CD4-positive, alpha-beta T cell treated with Interleukin-17A for 1 hour (primary cell): Measurements from ENCODE around the gene LGR6.
A peak's percentile ranks its signal among the peaks of the same experiment; 100 is the strongest.
"Not testable (repeated sequence)": the region's sequence is repeated elsewhere in the genome, so short reads cannot be mapped to it uniquely, and the experiment has no call there.

ENCODE experiments used
- DNase-seq: peaks from one replicate; pipeline ENCODE4 v3.0.0-alpha.2; 2020

LGR6 gene

DNA sequence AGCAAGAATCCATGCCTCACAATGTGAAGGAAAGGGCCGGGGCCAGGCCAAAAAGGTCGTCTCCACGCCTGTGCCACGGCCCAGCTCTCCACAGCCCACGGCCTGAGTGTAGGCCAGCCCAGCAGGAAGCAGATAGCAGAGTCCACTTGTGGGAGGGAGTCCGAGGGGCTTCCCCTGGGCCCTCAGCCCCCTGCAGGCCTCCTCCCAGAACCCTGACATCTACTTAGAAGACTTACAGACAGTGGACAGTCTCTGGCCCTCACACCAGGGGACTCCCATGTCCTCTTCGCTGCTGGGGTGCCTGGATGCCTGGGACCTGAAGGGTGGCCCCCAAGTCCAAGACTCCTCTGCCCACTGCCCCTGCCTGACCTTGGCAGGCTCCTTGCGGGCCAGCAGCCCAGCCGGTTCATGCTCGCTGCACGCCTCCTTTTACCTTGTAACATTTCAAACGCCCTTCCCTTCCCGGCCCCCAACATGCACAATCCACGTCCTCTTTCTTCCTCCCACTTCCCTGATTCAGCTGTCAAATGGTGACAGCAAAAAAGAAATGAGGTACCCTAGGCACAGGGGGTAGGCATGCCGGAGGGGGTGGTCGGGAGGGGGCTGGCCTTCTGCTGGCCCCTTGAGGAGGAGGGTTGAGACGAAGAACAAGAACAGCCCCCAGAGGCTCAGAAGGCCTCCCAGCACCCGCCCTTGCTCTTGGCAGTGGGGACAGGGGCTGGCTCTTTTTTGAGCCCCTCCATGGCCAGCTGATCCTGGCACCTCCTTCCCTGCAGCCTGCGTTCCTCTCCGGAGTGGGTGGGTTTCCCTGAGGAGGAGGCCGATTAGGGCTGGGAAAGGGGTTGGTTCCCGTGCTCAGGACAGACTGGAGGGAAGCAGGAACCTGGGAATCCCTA is 32.2 kb upstream of the LGR6 start:
- DNase-seq: no peak

DNA sequence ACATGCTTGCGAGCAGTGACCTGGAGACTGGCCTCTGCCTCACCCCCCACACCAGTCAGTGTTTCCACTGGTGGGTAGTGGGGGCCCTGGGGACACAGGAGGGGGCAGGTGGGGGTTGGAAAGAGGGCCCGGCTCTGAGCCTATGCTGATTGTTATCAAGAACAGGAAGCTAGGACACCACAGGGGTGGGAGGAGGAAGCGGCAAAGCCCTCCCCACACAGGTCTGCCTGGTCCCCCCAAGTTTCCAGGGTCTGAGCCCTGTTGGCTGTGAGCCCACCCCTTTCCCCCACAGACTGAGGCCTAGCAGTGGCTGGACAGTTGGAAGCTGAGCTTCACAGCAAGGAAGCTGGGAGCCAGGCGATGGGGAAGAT is 31.6 kb upstream of the LGR6 start:
- DNase-seq: peak; percentile 69

DNA sequence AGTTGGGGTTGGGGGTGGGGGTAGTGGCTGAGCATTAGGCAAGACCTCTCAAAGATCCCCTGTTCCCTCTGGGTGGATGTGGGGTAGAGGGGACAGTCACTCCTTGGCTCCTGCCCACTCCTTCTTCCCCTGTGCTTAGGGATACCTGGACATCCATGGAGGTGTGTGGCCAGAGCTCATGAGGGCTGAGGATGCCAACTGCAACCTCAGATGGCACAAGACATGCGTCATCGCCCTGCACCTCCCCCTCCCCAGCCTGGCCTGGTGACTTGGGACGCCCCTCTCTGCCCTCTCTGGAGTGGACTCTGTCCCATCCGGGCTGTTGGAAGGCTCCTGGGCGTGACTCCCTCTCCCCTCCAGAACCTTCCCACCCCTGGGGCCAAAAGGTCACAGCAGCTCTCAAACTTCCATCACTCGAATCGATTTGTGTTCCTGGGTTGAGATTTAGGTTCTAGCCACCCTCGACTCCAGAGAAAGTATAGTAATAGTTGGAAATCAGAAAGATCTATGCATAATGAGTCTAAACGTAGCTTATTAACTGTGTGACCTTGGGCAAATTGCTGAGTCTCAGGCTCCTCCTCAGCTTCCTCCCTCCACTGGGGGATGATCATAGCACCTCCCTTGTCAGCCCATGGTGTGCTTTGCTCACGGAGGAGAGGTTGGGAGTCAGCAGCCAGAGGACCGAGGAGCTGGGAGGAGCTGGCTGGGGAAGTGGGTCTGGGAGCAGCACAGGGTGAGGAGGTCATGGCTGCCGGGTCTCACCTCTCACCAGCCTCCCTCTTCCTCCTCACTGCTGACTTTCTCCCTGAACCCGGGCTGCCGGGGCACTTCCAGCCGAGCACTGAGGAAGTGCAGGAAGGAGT is 30.9 kb upstream of the LGR6 start:
- DNase-seq: peak; percentile 48

DNA sequence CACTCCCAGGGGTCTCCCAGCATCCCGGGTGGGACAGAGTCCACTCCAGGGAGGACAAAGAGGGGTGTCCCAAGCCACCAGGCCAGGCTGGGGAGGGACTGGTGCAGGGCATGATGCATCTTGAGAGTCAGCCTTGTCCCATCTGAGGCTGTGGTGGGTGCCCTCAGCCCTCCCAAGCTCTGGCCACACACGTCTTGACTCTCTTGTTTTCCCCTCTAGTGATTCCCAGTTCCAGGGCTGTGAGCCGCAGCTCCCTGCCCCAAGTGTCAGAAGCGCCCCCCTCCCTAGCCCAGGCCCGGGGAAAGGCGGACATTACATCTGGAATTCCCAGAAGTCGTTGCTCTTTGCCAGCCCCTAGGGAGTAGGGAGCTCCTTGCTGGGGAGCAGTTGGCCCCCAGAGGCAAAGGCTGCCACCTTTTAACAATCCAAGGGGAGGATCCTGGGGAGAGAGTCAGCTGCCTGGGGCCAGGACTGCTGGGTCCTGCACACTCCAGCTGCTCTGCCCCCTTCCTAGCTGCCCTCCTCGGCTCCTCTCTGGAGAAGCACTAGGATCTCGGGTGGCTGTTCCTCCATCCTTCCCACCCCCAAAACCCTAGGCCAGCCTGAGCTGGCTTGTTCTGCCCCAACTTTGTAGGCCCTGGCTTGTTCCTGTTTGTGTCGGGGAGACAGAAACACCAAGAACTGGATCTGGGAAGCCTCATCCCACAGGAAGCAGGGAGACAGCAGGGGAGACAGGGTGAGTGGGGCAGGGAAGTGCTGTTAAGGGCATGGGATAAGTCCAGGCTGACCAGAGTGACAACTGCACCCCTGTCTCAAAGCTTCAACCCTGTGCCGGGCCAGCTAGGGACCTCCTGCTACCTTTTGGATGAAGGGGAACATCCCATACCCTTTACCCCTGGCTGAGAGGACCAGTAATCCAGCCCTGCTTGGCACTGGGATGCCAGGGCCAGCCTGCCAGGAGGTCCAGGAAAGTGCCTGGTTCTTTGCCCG is 30.0 kb upstream of the LGR6 start:
- DNase-seq: no peak

DNA sequence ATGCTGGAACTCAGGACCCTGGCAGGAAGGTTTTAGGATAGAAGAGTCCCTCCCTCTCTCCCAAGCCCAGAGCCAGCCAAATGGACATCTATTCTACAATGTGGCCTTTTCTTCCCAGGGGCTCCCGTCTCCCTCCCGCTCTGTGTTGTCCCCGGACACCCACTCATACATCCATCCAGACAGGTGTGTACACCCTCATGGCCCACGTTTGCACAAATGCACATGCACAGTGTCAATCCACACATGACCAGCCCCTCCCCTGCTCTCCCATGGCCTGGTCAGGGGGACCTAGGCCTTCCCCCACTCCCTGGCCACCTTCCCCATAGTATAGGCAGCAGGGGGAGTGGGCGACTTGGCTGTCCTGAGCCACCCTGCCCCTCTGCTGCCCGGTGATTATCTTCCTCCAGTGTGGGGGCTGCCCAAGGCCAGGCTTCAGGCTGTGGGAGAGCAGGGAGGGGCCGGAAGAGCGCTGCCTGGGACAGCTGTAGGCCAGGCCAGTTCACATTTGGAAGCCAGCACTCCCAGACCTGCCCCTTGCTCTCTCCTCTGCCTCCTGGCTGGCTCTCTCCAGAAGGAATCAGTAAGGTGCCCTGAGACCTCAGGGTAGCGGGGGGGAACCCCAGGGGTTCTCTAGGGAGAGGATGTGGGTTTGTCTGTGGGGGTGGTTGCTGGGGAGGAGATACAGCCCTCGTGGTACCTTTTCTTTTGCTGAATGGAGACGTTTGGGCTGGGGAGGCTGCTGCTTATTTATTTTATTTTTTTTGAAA is 29.1 kb upstream of the LGR6 start:
- peak; percentile 86 for DNase-seq

DNA sequence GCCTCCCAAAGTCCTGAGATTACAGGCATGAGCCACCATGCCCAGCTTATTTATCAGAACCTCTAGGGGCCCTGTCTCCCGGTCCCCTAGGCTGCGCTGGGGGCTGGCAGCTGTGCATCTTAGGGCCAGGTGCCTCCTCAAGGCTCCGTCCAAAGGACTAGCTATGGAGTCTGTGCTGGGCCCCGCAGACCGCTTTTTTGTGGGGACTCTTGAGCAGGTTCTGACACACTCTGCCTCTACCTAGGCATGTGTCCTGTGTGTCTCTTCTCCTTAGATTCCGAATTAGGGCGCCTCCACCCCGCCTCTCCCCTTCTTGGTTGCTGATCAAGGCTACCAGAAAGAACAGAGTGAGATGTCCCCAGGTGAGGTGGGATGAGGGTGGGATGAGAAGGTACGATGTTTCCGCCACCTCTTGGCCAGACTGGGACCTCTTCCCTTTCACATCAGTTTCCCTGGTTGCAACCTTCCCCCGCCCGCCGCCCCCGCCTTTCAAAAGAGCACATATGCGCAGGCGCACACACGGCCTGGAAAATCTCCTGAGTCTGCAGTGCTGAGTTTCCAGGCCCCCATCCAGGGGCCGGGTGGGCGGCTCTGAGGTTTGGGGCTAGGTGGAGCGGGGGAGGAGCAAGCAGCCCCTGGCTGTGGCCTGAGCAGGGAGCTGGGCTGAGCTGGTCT is 28.2 kb upstream of the LGR6 start:
- DNase-seq: no peak

DNA sequence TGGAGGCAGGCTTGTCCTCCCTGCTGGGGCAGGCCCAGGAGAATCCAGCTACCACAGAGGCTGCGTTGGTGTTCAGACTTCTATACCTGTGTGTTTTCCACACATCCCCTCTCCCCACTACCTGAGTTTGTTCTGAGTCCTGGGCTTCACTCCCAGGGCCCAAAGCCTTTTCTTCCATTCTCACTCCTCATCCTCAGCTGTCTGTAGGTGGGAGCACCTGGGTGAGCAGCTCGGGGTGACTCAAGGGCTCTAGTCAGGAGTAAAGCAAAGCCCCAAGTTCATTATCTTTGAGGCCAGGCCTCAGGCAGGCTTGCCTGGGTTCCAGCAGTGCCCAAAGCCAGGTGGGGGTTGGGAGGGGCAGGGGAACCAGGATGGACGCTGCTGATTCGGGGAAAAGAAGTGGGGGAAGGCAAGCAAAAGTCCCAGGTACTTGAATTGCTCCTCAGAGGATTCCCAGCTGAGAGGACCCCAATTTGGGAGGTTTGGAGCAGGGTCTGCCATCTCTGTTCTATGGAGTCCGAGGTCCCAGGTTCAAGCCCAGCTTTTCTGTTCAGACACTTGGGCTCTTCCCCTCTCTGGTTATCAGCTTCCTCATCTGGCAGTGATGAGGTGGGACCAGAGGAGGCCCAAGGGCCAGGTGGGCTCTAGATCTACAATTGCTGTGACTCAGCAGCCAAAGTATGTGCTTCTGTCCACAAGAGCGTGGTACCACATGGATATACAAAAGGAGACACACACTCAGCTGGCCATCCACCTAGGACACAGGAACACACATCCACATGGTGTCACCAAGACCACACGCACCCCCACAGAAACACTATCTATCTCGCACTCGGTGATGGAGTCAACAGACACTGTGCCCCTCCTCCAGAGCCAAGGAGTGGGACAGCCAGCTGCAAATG is 27.4 kb upstream of the LGR6 start:
- no peak for DNase-seq

DNA sequence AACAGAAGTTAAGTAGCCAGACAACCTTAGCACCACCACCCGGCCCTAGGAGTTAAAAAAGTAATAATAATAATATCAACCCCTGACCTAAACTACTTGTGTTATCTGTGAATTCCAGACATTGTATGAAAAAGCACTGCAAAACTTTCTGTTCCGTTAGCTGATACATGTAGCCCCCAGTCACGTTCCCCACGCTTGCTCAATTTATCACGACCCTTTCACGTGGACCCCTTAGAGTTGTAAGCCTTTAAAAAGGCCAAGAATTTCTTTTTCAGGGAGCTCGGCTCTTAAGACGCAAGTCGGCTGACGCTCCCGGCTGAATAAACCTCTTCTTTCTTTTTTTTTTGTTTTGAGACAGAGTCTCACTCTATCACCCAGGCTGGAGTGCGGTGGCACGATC is 26.5 kb upstream of the LGR6 start:
- not testable (repeated sequence) for DNase-seq

DNA sequence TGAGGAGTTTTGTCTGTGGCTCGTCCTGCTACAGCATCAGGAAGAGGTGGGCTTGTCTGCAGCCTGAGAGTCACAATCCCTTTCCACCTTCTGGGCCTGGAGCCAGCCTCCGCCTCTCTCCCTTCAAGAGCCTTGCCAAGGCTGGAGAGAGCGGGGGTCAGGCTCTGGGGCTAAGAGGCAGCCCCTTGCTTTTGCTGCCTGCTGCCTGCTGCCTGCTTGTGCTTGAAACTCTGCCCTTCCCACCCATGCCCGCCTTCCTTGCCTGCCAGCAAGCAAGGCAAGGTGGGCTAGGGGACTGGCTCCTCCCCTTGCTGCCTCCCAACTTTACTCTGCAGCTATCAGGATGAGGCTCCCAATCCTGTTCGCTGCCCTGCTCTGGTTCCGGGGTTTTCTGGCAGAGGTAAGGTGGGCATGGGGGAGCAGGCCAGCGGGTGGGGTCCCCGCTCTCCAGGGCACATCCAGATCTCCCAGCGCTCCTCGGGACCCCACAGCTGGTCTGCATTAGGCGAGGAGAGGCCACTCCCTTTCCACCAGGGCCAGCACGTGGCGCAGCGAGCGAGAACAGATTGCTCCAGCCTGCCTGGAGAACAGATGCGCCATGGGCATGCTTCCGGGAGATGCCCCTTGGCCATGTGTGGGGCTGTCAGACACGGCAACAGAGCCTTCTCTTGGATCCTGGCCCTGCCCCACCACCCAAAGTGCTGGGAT is 25.7 kb upstream of the LGR6 start:
- DNase-seq: no peak

DNA sequence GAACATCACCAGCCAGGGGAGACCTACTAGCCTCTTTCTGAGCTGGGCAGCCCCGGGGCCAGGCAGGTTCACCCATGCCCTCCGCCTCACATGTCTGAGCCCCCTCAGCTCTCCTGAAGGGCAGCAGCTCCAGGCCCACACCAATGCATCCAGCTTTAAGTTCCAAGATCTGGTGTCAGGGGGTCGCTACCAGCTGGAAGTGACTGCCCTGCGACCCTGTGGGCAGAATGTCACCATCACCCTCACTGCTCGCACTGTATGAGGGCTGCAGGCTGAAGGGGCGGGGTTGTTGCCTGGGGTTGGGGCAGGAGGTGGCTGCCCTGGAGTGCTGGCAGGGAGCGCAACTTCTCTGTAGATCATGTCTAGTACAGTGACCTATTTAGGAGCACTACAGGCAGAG is 24.7 kb upstream of the LGR6 start:
- DNase-seq: no peak

DNA sequence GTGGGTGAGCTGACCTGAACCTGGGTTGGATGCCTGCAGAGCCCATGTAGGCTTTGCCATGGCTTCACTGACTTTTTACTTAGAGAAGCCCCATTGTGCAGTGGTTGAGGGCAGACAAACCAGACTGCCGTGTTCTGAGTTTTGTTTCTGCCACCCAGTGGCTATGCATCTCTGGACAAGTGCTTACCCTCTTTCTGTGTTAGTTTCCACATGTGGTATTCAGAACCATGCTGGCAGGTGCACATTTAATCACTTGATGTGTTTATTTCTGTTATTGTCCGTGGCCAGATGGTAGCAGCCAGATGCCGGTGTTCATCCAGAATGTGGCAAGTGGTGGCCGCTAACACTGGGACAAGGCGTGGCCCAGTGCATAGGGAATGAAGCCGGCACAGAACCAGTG is 22.9 kb upstream of the LGR6 start:
- DNase-seq: no peak

DNA sequence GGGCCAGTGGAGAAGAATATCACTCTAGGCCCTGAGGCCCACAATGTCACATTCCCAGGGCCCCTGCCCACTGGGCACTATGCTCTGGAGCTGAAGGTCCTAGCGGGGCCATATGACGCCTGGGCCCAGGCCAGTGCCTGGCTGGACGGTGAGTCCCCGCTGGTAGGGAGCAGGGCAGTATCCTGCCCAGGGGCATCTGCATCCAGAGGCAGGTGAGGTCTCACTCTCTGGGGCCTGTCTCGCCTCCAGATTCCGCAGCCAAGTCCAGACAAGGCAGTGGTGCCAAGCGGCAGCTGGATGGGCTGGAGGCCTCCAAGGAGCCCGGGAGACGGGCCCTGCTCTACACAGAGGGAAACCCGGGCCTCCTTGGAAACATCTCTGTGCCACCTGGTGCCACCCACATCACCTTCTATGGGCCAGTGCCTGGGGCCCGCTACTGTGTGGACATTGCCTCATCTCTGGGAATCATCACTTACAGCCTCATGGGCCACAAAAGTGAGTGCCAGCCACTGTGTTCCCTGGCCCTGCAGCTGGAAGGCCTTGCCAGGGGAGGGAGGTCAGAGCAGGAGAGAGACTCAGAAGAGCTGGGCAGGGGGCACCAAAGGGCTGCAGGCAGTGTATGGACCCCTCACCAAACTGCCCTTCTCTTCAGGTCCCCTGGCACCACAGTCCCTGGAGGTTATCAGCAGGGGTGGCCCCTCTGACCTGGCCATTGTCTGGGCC is 22.1 kb upstream of the LGR6 start:
- DNase-seq: no peak

DNA sequence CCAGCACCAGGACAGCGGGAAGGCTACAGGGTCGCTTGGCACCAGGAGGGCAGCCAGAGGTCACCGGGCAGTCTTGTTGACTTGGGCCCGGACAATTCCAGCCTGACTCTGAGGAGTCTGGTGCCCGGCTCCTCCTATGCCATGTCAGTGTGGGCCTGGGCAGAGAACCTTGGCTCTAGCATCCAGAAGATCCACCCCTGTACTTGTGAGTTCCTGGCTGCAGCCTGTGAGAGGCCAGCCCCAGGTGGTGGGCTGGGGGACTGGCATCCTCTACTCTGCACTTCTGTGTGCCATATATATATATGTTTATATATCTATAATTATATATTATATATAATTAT is 21.6 kb upstream of the LGR6 start:
- DNase-seq: no peak

DNA sequence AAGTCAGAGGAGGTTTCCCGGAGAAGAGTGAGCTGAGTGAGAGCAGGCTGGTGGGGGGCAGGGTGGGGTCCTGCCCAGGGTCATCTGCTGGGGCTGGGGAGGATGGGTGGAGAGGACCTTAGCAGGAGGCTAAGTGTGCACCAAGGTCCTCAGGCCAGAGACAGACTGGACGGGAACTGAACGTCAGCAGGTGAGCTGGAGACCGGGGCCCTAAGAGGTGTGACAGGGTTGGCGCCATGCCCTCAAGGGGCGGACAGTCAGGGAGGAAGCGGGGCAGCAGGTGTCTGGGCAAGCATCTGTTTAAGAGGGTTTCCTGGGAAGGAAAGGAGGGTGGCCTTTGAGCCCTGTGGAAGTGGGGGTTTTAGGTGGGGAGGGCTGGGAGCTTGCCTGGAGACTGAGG is 19.6 kb upstream of the LGR6 start:
- DNase-seq: no peak

DNA sequence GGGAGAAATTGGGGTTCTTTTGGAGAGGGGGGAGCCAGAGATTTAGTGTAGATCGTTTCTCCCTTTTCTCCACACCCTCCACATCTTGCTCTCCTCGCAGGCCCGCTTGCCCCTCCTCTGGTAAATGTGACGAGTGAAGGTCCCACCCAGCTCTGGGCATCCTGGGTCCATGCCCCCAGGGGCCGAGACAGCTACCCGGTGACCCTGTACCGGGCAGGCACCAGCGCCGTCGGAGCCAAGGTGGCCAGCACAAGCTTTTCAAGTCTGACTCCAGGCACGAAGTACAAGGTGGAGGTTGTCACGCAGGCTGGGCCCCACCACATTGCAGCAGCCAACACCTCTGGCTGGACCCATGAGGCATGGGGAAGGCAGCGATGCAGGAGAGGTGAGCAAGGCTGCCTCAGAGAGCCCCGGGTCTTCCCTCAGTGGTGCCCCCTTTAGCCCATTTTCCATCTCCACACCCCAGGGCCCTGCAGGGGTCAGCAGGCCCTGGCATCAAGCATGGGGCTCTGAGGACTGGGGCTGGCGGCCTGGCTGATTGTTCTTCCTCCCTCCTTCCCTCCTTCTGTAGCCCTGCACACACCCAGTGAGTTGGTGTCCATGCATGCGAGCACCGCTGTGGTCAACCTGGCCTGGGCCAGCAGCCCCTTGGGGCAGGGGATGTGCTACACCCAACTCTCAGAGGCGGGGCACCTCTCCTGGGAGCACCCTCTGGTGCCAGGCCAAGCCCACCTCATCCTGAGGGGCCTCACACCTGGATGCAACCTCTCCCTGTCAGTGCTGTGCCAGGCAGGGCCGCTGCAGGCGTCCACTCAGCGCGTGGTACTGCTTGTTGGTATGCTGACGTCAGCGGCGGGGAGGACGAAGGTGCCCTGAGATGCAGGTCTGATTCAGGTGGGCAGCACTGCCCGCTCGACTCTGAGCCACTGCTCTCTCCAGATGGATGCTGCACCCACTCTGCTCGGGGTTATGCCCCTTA is 16.4 kb upstream of the LGR6 start:
- DNase-seq: no peak

DNA sequence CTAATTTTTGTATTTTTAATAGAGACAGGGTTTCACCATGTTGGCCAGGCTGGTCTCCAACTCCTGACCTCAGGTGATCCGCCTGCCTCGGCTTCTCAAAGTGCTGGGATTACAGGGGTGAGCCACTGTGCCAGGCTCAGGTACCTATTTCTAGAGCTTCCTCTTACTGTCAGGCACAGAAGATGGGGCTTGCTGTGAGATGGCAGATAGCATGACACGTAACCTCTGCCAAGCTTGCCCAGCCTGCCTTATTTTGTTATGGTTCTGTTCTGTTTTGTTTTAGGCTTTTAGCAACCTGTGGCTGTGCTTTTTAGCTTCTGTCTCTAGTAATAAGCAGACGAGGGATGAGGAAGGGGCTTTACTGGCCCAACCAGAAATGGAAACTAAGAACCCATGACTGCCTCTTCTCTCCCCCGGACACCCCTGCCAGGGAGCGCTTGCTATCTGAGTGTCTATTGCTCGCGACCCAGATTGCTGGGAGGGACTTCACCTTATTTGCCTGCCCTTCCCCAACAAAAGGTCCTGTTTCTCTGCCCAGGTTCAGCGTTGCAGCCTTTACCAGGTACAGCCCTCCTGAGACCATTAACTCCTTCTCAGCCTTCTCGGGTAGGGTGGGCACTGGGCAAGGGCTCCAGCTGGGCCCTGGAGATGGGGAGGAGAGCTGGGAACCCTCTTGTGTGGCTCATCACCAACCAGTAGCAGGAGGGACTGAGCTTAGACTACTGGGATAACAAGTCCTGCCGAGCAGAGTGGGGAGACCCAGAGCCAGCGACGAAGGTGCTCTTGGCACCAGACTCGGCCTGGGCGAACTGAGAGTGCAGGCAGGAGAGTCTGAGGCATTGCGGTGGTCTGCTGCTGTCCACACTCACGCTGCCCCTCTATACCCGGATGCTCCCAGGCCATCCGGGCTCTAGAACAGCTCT is 13.5 kb upstream of the LGR6 start:
- no peak for DNase-seq

DNA sequence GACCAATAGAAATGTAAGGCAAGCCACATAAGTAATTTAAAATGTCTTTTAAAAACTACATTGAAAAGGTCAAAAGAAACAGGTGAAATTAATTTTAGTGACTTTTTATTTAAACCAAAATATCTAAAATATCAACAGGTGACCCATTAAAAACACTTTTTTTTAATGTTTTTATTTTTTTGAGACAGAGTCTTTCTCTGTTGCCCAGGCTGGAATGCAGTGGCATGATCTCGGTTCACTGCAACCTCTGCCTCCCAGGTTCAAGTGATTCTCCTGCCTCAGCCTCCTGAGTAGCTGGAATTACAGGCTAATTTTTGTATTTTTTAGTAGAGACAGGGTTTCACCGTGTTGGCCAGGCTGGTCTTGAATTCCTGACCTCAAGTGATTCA is 12.9 kb upstream of the LGR6 start:
- not testable (repeated sequence) for DNase-seq
